Measurements from ENCODE around the gene GPATCH4. TPM values are rescaled to one million over a fixed set of nuclear protein-coding genes. Genes with fewer than 3 reads are reported as not detected.
"Not testable (repeated sequence)": the region's sequence is repeated elsewhere in the genome, so short reads cannot be mapped to it uniquely, and the experiment has no call there.

Gene GPATCH4
- total RNA-seq, 1 experiment from 2014 or later = 39.4 TPM

DNA sequence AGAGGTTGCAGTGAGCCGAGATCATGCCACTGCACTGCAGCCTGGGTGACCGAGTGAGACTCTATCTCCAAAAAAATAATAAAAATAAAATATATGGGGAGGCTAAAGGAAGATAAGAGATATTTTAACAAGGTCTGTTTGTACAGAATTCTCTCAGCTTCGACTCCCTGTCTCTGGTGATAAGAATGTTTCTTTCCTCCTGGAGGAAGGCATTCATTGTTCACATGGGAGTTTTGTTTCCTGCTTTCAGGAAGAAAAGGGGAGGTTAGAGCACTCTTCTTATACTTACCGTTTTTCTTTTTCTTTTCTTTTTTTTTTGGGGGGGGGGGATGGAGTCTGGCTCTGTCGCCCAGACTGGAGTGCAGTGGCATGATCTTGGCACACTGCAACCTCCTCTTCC is 11.7 kb downstream of the GPATCH4 start:
- intact Hi-C loops (cut with micrococcal nuclease) = no loop called here
- Histone ChIP-seq H3K4me2 (ENCODE audit: low read length) (no peak overlapping the region), H3K36me3 (ENCODE audit: control insufficient read depth in 1 of 2, insufficient read depth in 2 of 2, low read length in 2 of 2) (peaks cover 8 to 16% of the 10 kb centered on the region in 2 experiments; a peak in 3 of 4 replicates), H3K4me3 (replicated peaks in 1 of 2; ENCODE audit: low read depth in 1 of 2, low read length in 2 of 2) (no peak overlapping the region), H3K79me2 (ENCODE audit: insufficient read depth, low read length) (peaks cover 16% of the 10 kb centered on the region; the same call in 1 of the 2 replicates), H2AFZ (ENCODE audit: low read depth, low read length, poor library complexity, severe bottlenecking) (no peak overlapping the region), H3K4me1 (ENCODE audit: control insufficient read depth in 1 of 2, insufficient read depth in 2 of 2, low read length in 2 of 2) (peaks cover 11 to 37% of the 10 kb centered on the region in 2 experiments; a peak in 3 of 4 replicates), H3K27me3 (ENCODE audit: insufficient read depth, low read length) (no peaks in the 10 kb centered on the region), H3K9ac (ENCODE audit: low read length) (no peak overlapping the region), H4K20me1 (ENCODE audit: insufficient read depth) (no peaks in the 10 kb centered on the region), H3K9me3 (ENCODE audit: control insufficient read depth in 1 of 2, insufficient read depth in 1 of 2, low read depth in 1 of 2, low read length in 2 of 2) (no peaks in the 10 kb centered on the region), H3K27ac (ENCODE audit: low read depth, low read length) (no peak overlapping the region), H3K9me2 (ENCODE audit: insufficient read depth) (no peaks in the 10 kb centered on the region)
- BruUV-seq (replicated peaks) = no TSS peak
- CTCF ChIA-PET = no interaction called here
- DNase-seq (ENCODE audit: low read depth, low spot score) (no peak), ATAC-seq (no peak)
- RAD21 ChIA-PET (ENCODE audit: low non-redundant PET in 1 of 2, low total read pairs in 2 of 2, uncharacterized antibody in 2 of 2, unreplicated experiment in 2 of 2) = no interaction called here
- POLR2A ChIA-PET = interaction anchor here (0.7 kb wide), 1 partner anchor 116 kb away, joined by 4 read pairs; no protein-coding TSS in a partner anchor
- TF ChIP-seq, protein P1, sequence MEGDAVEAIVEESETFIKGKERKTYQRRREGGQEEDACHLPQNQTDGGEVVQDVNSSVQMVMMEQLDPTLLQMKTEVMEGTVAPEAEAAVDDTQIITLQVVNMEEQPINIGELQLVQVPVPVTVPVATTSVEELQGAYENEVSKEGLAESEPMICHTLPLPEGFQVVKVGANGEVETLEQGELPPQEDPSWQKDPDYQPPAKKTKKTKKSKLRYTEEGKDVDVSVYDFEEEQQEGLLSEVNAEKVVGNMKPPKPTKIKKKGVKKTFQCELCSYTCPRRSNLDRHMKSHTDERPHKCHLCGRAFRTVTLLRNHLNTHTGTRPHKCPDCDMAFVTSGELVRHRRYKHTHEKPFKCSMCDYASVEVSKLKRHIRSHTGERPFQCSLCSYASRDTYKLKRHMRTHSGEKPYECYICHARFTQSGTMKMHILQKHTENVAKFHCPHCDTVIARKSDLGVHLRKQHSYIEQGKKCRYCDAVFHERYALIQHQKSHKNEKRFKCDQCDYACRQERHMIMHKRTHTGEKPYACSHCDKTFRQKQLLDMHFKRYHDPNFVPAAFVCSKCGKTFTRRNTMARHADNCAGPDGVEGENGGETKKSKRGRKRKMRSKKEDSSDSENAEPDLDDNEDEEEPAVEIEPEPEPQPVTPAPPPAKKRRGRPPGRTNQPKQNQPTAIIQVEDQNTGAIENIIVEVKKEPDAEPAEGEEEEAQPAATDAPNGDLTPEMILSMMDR (IDR thresholded peaks at IDR 0.05 in 2 of 3, conservative IDR thresholded peaks at IDR 0.05 in 1 of 3; ENCODE audit: borderline replicate concordance in 1 of 3, insufficient read depth in 1 of 3, low read depth in 2 of 3, low read length in 2 of 3) = no peak
- TF ChIP-seq ZNF274 (IDR thresholded peaks at IDR 0.05; ENCODE audit: low read depth, low read length) (no peak), CEBPB (IDR thresholded peaks at IDR 0.05; ENCODE audit: low read depth) (no peak), CBX3 (IDR thresholded peaks at IDR 0.05; ENCODE audit: low read depth) (no peak), SIN3A (IDR thresholded peaks at IDR 0.05; ENCODE audit: low read depth) (no peak), POLR2AphosphoS5 (IDR thresholded peaks at IDR 0.05; ENCODE audit: low read depth, low read length) (no peak), SRF (IDR thresholded peaks at IDR 0.05; ENCODE audit: low read depth) (no peak), SP1 (IDR thresholded peaks at IDR 0.05; ENCODE audit: low read depth) (no peak)
- TF ChIP-seq, protein P2, sequence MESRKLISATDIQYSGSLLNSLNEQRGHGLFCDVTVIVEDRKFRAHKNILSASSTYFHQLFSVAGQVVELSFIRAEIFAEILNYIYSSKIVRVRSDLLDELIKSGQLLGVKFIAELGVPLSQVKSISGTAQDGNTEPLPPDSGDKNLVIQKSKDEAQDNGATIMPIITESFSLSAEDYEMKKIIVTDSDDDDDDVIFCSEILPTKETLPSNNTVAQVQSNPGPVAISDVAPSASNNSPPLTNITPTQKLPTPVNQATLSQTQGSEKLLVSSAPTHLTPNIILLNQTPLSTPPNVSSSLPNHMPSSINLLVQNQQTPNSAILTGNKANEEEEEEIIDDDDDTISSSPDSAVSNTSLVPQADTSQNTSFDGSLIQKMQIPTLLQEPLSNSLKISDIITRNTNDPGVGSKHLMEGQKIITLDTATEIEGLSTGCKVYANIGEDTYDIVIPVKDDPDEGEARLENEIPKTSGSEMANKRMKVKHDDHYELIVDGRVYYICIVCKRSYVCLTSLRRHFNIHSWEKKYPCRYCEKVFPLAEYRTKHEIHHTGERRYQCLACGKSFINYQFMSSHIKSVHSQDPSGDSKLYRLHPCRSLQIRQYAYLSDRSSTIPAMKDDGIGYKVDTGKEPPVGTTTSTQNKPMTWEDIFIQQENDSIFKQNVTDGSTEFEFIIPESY (IDR thresholded peaks at IDR 0.05; ENCODE audit: extremely low read depth, insufficient replicate concordance, low read length) = no peak
- TF ChIP-seq, protein P3, sequence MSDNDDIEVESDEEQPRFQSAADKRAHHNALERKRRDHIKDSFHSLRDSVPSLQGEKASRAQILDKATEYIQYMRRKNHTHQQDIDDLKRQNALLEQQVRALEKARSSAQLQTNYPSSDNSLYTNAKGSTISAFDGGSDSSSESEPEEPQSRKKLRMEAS (IDR thresholded peaks at IDR 0.05) = no peak

DNA sequence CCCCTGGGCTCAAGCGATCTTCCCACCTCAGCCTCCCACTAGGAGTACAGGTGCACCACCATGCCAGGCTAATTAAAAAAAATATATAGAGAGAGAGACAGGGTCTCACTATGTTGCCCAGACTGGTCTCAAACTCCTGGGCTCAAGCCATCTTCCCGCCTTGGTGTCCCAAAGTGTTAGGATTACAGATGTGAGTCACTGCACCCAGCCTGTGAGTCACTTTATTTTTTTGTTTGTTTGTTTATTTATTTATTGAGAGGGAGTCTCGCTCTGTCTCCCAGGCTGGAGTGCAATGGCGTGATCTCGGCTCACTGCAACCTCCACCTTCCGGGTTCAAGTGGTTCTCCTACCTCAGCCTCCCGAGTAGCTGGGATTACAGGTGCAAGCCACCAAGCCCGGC is 13.4 kb downstream of the GPATCH4 start:
- CTCF ChIA-PET; intact Hi-C loops (cut with micrococcal nuclease); H3K4me3 ChIP-seq (replicated peaks in 1 of 2; ENCODE audit: low read depth in 1 of 2, low read length in 2 of 2); POLR2A ChIA-PET; H3K9me2 ChIP-seq (ENCODE audit: insufficient read depth); H4K20me1 ChIP-seq (ENCODE audit: insufficient read depth); H2AFZ ChIP-seq (ENCODE audit: low read depth, low read length, poor library complexity, severe bottlenecking); RAD21 ChIA-PET (ENCODE audit: low non-redundant PET in 1 of 2, low total read pairs in 2 of 2, uncharacterized antibody in 2 of 2, unreplicated experiment in 2 of 2); H3K9ac ChIP-seq (ENCODE audit: low read length); H3K4me2 ChIP-seq (ENCODE audit: low read length); H3K27ac ChIP-seq (ENCODE audit: low read depth, low read length); H3K36me3 ChIP-seq (ENCODE audit: control insufficient read depth in 1 of 2, insufficient read depth in 2 of 2, low read length in 2 of 2); BruUV-seq (replicated peaks); H3K9me3 ChIP-seq (ENCODE audit: control insufficient read depth in 1 of 2, insufficient read depth in 1 of 2, low read depth in 1 of 2, low read length in 2 of 2); ATAC-seq; DNase-seq (ENCODE audit: low read depth, low spot score); H3K27me3 ChIP-seq (ENCODE audit: insufficient read depth, low read length): not testable (repeated sequence)
- Histone ChIP-seq H3K4me1 (ENCODE audit: control insufficient read depth in 1 of 2, insufficient read depth in 2 of 2, low read length in 2 of 2) (peaks cover 15 to 46% of the 10 kb centered on the region in 2 experiments), H3K79me2 (ENCODE audit: insufficient read depth, low read length) (peaks cover 12% of the 10 kb centered on the region; the same call in 1 of the 2 replicates)

All from HCT116 (cell line).